Stimulated activated naive CD4-positive, alpha-beta T cell treated with Interleukin-2 at 50 U/mL for 16 hours (primary cell): ENCODE data around the gene APH1A.
"Not testable (repeated sequence)": the region's sequence is repeated elsewhere in the genome, so short reads cannot be mapped to it uniquely, and the experiment has no call there.

Experiments
- DNase-seq: peaks from one replicate; lab custom pipeline; 2025; lab: John Stamatoyannopoulos, UW

APH1A gene

GRCh38 chr1:150233359-150234308 lies 35.2 kb downstream of the APH1A start:
- DNase-seq: peak; percentile 61

GRCh38 chr1:150232921-150233320 lies 35.9 kb downstream of the APH1A start:
- DNase-seq: not testable (repeated sequence)

GRCh38 chr1:150228246-150228645 lies 40.6 kb downstream of the APH1A start:
- DNase-seq: not testable (repeated sequence)

GRCh38 chr1:150227228-150227627 lies 41.6 kb downstream of the APH1A start:
- DNase-seq: no peak

- DNase-seq: no peak
Observed at GRCh38 chr1:150226486-150226885, 42.3 kb downstream of the APH1A start.

GRCh38 chr1:150225546-150225945 lies 43.3 kb downstream of the APH1A start:
- no peak for DNase-seq

GRCh38 chr1:150224983-150225382 lies 43.8 kb downstream of the APH1A start:
- DNase-seq: no peak

GRCh38 chr1:150221552-150221951 lies 47.3 kb downstream of the APH1A start:
- DNase-seq: no peak

GRCh38 chr1:150215855-150216254 lies 53.0 kb downstream of the APH1A start:
- DNase-seq: not testable (repeated sequence)
